Mesenchymal stem cell (in vitro differentiated cells and primary cell): ENCODE measurements around the gene TLR4.

Source experiments
- DNase-seq: peaks from one replicate; pipeline ENCODE4 v3.0.0-alpha.2; 2013
- H2AFZ ChIP-seq: one replicate; pipeline ENCODE4 v1.6.1; 2013; ENCODE audit warnings: low read depth, mild to moderate bottlenecking, control low read depth, inconsistent platforms, low read length, moderate library complexity
- H2AK5ac ChIP-seq: 2 replicates; pipeline ENCODE4 v1.6.1; 2013; ENCODE audit warnings: low read length, moderate library complexity, mild to moderate bottlenecking, inconsistent platforms; ENCODE audit not compliant: severe bottlenecking
- H2BK120ac ChIP-seq: one replicate; pipeline ENCODE4 v1.6.1; 2013; ENCODE audit warnings: low read depth, mild to moderate bottlenecking, inconsistent platforms, low read length, moderate library complexity
- H2BK12ac ChIP-seq, 2 experiments: one replicate each; pipeline ENCODE4 v1.6.1; 2013; ENCODE audit warnings: inconsistent platforms in 2 of 2, low read length in 2 of 2, mild to moderate bottlenecking in 2 of 2, moderate library complexity in 2 of 2, control low read depth in 1 of 2
- H2BK15ac ChIP-seq: one replicate; pipeline ENCODE4 v1.6.1; 2013; ENCODE audit warnings: mild to moderate bottlenecking, low read depth, inconsistent platforms; ENCODE audit not compliant: poor library complexity, severe bottlenecking
- H2BK5ac ChIP-seq: 2 replicates; pipeline ENCODE4 v1.6.1; 2013; ENCODE audit warnings: low read depth, mild to moderate bottlenecking, low read length, control low read depth, inconsistent platforms; ENCODE audit not compliant: poor library complexity, severe bottlenecking
- H3K14ac ChIP-seq, 2 experiments: one replicate each; pipeline ENCODE4 v1.6.1; 2013; ENCODE audit warnings: inconsistent platforms in 2 of 2, low read length in 2 of 2, control low read depth in 1 of 2, mild to moderate bottlenecking in 1 of 2, moderate library complexity in 1 of 2
- H3K18ac ChIP-seq, 2 experiments: one replicate each; pipeline ENCODE4 v1.6.1; 2013; ENCODE audit warnings: inconsistent platforms in 2 of 2, low read length in 2 of 2, control low read depth in 1 of 2, low read depth in 1 of 2, mild to moderate bottlenecking in 1 of 2
- H3K23ac ChIP-seq, 2 experiments: one replicate each; pipeline ENCODE4 v1.6.1; 2013; ENCODE audit warnings: inconsistent platforms in 2 of 2, low read length in 2 of 2, mild to moderate bottlenecking in 2 of 2, moderate library complexity in 2 of 2, control low read depth in 1 of 2
- H3K27ac ChIP-seq: 2 replicates; pipeline ENCODE4 v1.5.1; 2013; ENCODE audit warnings: mild to moderate bottlenecking, moderate library complexity, low read length, control low read depth, inconsistent platforms; ENCODE audit not compliant: poor library complexity, severe bottlenecking
- H3K27me3 ChIP-seq, 2 experiments: 2 replicates each; pipeline versions ENCODE4 v1.6.1 to v1.7.0; 2013; ENCODE audit warnings: low read length in 2 of 2, mild to moderate bottlenecking in 2 of 2, moderate library complexity in 2 of 2, control low read depth in 1 of 2, inconsistent platforms in 1 of 2; ENCODE audit not compliant: control insufficient read depth in 1 of 2, insufficient read depth in 1 of 2
- H3K36me3 ChIP-seq, 2 experiments: 2 replicates each; pipeline versions ENCODE4 v1.6.1 to v1.7.0; 2013; ENCODE audit warnings: low read length in 2 of 2, control low read depth in 1 of 2, inconsistent platforms in 1 of 2, low read depth in 1 of 2, mild to moderate bottlenecking in 1 of 2; ENCODE audit not compliant: insufficient read depth in 2 of 2, control insufficient read depth in 1 of 2
- H3K4ac ChIP-seq, 2 experiments: one replicate each; pipeline ENCODE4 v1.6.1; 2013; ENCODE audit warnings: inconsistent platforms in 2 of 2, low read length in 2 of 2, mild to moderate bottlenecking in 2 of 2, moderate library complexity in 2 of 2, control low read depth in 1 of 2, low read depth in 1 of 2
- H3K4me1 ChIP-seq: 2 replicates; pipeline ENCODE4 v1.6.1; 2013; ENCODE audit warnings: low read depth, low read length, control low read depth; ENCODE audit not compliant: control insufficient read depth, insufficient read depth
- H3K4me2 ChIP-seq: 2 replicates; pipeline ENCODE4 v1.6.1; 2013; ENCODE audit warnings: low read length, mild to moderate bottlenecking, inconsistent platforms; ENCODE audit not compliant: poor library complexity, severe bottlenecking
- H3K4me3 ChIP-seq, 2 experiments: 2 replicates each; pipeline versions ENCODE4 v1.5.1 to v1.7.0; 2013; ENCODE audit warnings: low read length in 2 of 2, mild to moderate bottlenecking in 2 of 2, control low read depth in 1 of 2, low read depth in 1 of 2; ENCODE audit not compliant: insufficient read depth in 1 of 2
- H3K79me1 ChIP-seq: replicated peaks from 2 replicates; pipeline ENCODE4 v1.6.1; 2013; ENCODE audit warnings: mild to moderate bottlenecking, control low read depth, low read length, inconsistent platforms; ENCODE audit not compliant: poor library complexity, severe bottlenecking
- H3K9ac ChIP-seq: 2 replicates; pipeline ENCODE4 v1.7.0; 2013; ENCODE audit warnings: mild to moderate bottlenecking, low read length, moderate library complexity
- H3K9me3 ChIP-seq: 2 replicates; pipeline ENCODE4 v1.7.0; 2013; ENCODE audit warnings: mild to moderate bottlenecking, low read length; ENCODE audit not compliant: control insufficient read depth
- H4K8ac ChIP-seq: one replicate; pipeline ENCODE4 v1.6.1; 2013; ENCODE audit warnings: inconsistent platforms, mild to moderate bottlenecking, low read length, moderate library complexity
- H4K91ac ChIP-seq: one replicate; pipeline ENCODE4 v1.6.1; 2013; ENCODE audit warnings: mild to moderate bottlenecking, low read length, inconsistent platforms
- WGBS: methylation state at CpG from one replicate; pipeline ENCODE4 v1.1.7; 2013; ENCODE audit warnings: mixed read lengths; 5-methylcytosine and 5-hydroxymethylcytosine counted together

TLR4 gene

GRCh38 chr9:117734082-117734481 lies 29.9 kb downstream of the TLR4 start:
- Histone ChIP-seq H2AK5ac (peak overlapping the region; percentile 91), H4K91ac (no peak overlapping the region), H3K14ac (no peak overlapping the region), H3K4ac (no peak overlapping the region), H2BK120ac (no peak overlapping the region), H2BK12ac (no peak overlapping the region), H3K4me1 (peaks cover 2% of the 10 kb centered on the region), H3K27ac (peak overlapping the region; percentile 38), H3K18ac (no peak overlapping the region), H4K8ac (no peak overlapping the region), H2BK15ac (no peak overlapping the region), H3K4me2 (no peak overlapping the region), H2BK5ac (no peak overlapping the region), H2AFZ (no peak overlapping the region), H3K4me3 (no peak overlapping the region), H3K9ac (no peak overlapping the region), H3K36me3 (no peaks in the 10 kb centered on the region), H3K9me3 (no peaks in the 10 kb centered on the region), H3K27me3 (no peaks in the 10 kb centered on the region), H3K79me1 (no peaks in the 10 kb centered on the region), H3K23ac (no peak overlapping the region)
- DNase-seq, result no peak
- WGBS, result 93% methylated on average over 3 of the region's 3 CpGs

- H3K9ac ChIP-seq, result no peak overlapping the region
- H3K4ac ChIP-seq, result no peak overlapping the region
- H3K4me2 ChIP-seq, result no peak overlapping the region
- H2BK15ac ChIP-seq, result no peak overlapping the region
- no peak overlapping the region for H2AFZ ChIP-seq
- H3K79me1 ChIP-seq, result no peaks in the 10 kb centered on the region
- no peak overlapping the region for H2BK12ac ChIP-seq
- no peak for DNase-seq
- peak overlapping the region; percentile 38 for H3K27ac ChIP-seq
- H3K27me3 ChIP-seq, result no peaks in the 10 kb centered on the region
- H3K18ac ChIP-seq, result no peak overlapping the region
- H3K9me3 ChIP-seq, result no peaks in the 10 kb centered on the region
- WGBS, result 70% methylated on average over 2 of the region's 2 CpGs
- H2BK120ac ChIP-seq, result no peak overlapping the region
- H4K91ac ChIP-seq, result no peak overlapping the region
- no peak overlapping the region for H2BK5ac ChIP-seq
- no peaks in the 10 kb centered on the region for H3K36me3 ChIP-seq
- no peak overlapping the region for H2AK5ac ChIP-seq
- no peak overlapping the region for H3K4me3 ChIP-seq
- H3K14ac ChIP-seq, result no peak overlapping the region
- peaks cover 2% of the 10 kb centered on the region for H3K4me1 ChIP-seq
- no peak overlapping the region for H3K23ac ChIP-seq
- H4K8ac ChIP-seq, result no peak overlapping the region
These were observed 30.5 kb downstream of the TLR4 start for GRCh38 chr9:117734523-117735314.

- Histone ChIP-seq H3K9me3 (no peaks in the 10 kb centered on the region), H2BK120ac (no peak overlapping the region), H2AK5ac (no peak overlapping the region), H3K4ac (no peak overlapping the region), H3K14ac (no peak overlapping the region), H3K4me1 (peaks cover 1% of the 10 kb centered on the region), H3K23ac (no peak overlapping the region), H3K18ac (no peak overlapping the region), H4K91ac (no peak overlapping the region), H3K36me3 (no peaks in the 10 kb centered on the region), H2BK12ac (no peak overlapping the region), H3K9ac (no peak overlapping the region), H3K4me3 (no peak overlapping the region), H2BK15ac (no peak overlapping the region), H3K79me1 (no peaks in the 10 kb centered on the region), H2BK5ac (no peak overlapping the region), H3K27me3 (peaks cover 0 to 13% of the 10 kb centered on the region in 2 experiments), H2AFZ (no peak overlapping the region), H4K8ac (no peak overlapping the region), H3K4me2 (no peak overlapping the region), H3K27ac (no peak overlapping the region)
- DNase-seq, result no peak
- WGBS, result 86% methylated on average over 7 of the region's 7 CpGs
These were observed 33.6 kb downstream of the TLR4 start for GRCh38 chr9:117737721-117738226.

- H3K9me3 ChIP-seq, result no peaks in the 10 kb centered on the region
- no peak overlapping the region for H3K27ac ChIP-seq
- H2BK15ac ChIP-seq, result no peak overlapping the region
- H3K79me1 ChIP-seq, result no peaks in the 10 kb centered on the region
- H2BK5ac ChIP-seq, result no peak overlapping the region
- no peak overlapping the region for H2AFZ ChIP-seq
- H3K18ac ChIP-seq, result no peak overlapping the region
- no peak for DNase-seq
- peaks cover 1% of the 10 kb centered on the region for H3K4me1 ChIP-seq
- H3K4ac ChIP-seq, result no peak overlapping the region
- WGBS, result 92% methylated on average over 10 of the region's 10 CpGs
- no peaks in the 10 kb centered on the region for H3K36me3 ChIP-seq
- H4K91ac ChIP-seq, result no peak overlapping the region
- H3K14ac ChIP-seq, result no peak overlapping the region
- H2AK5ac ChIP-seq, result no peak overlapping the region
- H3K4me2 ChIP-seq, result no peak overlapping the region
- no peak overlapping the region for H3K9ac ChIP-seq
- H4K8ac ChIP-seq, result no peak overlapping the region
- H3K4me3 ChIP-seq, result no peak overlapping the region
- no peak overlapping the region for H3K23ac ChIP-seq
- no peak overlapping the region for H2BK120ac ChIP-seq
- H2BK12ac ChIP-seq, result no peak overlapping the region
- H3K27me3 ChIP-seq, result peaks cover 0 to 20% of the 10 kb centered on the region in 2 experiments
These were observed 35.0 kb downstream of the TLR4 start for GRCh38 chr9:117739206-117739605.
